HG03108 (cell line): ENCODE data around the gene ZNF280C.
"Not testable (repeated sequence)": the region's sequence is repeated elsewhere in the genome, so short reads cannot be mapped to it uniquely, and the experiment has no call there.

Experiments used
- ATAC-seq: cut with Tn5 transposase; IDR thresholded peaks from one replicate; pipeline ENCODE4 v1.9.1; 2021; ENCODE audit warnings: moderate library complexity; ENCODE audit not compliant: unreplicated experiment

The ZNF280C gene, protein sequence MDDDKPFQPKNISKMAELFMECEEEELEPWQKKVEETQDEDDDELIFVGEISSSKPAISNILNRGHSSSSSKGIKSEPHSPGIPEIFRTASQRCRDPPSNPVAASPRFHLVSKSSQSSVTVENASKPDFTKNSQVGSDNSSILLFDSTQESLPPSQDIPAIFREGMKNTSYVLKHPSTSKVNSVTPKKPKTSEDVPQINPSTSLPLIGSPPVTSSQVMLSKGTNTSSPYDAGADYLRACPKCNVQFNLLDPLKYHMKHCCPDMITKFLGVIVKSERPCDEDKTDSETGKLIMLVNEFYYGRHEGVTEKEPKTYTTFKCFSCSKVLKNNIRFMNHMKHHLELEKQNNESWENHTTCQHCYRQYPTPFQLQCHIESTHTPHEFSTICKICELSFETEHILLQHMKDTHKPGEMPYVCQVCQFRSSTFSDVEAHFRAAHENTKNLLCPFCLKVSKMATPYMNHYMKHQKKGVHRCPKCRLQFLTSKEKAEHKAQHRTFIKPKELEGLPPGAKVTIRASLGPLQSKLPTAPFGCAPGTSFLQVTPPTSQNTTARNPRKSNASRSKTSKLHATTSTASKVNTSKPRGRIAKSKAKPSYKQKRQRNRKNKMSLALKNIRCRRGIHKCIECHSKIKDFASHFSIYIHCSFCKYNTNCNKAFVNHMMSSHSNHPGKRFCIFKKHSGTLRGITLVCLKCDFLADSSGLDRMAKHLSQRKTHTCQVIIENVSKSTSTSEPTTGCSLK

DNA sequence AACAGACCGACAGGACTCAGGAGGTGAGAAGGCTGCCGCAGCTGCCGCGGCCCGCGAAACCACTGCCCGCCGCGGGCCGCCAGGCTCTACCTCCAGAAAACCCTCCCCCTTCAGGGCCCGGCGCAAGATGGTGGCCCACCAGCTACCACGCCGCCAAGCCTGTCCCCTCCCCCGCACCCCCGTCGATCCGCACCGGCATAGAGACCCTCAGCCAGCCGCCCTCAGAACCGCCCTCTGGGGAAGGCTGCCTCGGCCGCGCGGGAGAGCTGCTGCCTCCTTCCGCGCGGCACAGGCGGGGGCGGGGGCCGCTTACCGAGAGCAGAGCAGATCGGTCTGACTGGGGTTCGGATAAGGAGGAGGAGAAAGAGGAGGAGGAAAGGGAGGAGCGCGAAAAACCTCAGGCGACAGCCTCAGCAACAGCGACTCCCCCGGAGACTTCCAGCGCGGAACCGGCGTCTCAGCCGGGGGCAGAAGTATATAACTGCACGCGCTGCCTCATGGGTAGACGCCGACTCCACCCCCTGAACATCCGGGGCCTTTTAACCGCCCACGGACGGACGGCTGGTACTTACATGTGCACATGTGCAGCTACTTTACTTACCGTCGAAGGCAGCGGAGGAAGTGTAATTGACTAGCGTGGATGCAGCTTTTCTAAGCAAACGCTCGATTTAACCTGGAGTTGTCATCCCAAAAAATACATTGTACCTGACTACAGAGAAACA lies at the start of gene ZNF280C:
Gene ZNF280C, minus strand, starts transcription at position 451 of the 722 bp plus-strand sequence. CDS start 8,450 bp downstream, outside the sequence.
- ATAC-seq, result peak; percentile 90

DNA sequence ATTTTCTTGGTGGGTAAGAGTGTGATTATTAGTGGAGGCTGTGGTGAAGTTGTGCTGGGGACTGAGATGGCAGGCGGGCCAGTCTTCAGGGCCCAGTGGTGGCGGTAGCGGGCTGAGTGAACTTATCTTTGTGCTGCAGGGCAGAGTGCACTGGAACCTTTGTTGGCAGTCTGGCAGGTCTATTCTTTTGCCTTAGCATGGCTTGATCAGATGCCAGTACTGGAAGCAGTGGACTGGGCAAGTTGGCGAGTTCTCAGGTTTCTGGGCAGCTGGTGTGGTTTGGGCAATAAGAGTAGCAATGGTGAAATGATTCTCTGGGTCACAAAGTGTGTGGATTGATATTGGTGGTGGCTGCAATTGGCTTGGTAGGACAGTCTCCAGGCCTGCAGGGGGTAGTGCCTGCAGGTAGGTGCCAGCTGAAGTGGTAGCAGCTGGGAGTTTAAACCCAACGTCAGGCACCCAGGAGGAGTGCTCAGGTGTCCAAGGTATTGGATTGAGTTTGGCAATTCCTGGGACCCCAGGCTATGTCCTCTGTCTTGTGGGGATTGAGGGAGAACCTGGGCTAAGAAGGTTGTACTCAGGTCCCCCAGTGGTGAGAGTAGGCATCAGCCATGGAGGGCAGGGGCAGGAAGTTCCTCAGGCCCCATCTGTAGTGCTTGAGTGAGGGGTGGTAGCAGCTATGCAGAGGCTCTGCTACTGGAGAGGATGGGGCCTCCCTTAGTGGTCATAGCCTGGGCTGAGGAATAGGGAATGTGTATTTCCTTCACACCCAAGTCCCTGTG lies 36.1 kb upstream of the ZNF280C start:
- ATAC-seq, result no peak

DNA sequence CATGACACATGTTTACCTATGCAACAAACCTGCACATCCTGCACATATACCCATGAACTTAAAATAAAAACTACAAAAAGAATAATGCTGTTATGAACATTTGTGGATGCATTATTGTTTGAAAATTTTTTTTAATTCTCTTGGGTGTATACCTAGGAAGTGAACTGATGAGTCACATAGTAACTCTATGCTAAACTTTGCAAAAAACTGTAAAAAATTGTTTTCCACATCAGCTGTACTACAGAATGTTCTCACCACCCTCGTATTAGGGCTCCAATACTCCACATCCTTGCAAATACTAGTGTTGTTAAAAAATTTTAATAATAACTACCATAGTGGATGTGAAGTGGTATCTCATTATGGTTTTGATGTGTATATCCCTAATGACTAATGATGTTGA lies 33.3 kb upstream of the ZNF280C start:
- ATAC-seq, result no peak

DNA sequence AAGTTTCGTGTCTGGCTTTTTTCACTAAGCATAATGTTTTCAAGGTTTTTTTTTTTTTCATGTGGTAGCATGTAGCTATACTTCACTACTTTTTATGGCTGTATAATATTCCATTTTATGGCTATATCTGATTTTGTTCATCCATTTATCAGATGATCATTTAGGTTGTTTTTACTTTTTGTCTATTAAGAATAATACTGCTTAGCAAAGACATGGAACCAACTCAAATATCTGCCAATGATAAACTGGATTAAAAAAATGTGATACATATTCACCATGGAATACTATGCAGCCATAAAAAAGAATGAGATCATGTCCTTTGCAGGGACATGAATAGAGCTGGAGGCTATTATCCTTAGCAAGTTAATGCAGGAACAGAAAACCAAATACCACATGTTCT lies 32.7 kb upstream of the ZNF280C start:
- ATAC-seq, result no peak

DNA sequence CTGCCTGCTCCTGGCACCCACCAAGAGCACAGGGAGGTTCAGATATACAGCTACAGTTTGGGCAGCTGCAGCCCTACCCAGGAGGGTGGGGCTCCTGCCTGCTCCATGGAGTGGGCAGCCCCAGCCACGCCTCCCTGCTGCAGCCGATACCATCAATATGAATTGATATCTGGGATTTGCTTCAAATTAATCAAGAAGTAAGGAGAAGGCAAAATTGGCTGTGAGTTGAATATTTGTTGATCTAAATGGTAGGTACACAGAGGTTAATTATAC lies 31.2 kb upstream of the ZNF280C start:
- ATAC-seq, result no peak

DNA sequence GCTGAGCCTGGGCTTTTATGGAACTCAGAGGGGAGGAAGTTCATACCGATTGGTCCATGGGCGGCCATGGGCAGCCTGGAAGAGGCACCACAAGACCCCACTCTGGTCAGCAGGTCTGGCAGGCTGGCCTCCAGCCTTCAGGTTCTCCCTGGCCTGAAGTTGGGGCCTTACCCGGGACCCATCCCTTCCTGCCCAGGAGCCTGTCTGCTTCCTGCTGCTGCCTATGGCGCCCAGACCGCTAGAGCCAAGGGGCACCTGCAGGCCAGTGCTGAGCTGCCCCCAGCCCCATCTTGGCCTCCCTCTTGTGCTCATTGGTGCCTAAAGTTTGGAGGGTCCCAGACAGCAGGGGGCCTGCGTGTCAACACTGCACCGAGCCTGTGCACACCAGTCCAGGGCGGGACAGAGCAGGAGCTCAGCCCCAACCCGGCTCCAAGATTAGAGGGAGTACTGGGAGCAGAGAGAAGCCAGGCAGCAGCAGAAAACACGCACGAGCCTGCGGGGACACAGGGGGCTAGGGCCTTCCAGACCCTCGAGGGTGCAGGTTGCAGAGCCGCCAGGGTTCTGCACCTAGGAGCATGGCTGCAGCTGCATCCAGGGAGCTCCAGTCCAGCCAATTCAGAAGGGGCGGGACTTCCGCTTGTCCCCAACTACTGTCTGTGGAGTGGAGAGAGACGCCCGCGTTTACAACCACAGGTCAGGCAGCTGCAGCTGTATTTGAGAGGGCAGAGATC lies 30.7 kb upstream of the ZNF280C start:
- ATAC-seq, result no peak

DNA sequence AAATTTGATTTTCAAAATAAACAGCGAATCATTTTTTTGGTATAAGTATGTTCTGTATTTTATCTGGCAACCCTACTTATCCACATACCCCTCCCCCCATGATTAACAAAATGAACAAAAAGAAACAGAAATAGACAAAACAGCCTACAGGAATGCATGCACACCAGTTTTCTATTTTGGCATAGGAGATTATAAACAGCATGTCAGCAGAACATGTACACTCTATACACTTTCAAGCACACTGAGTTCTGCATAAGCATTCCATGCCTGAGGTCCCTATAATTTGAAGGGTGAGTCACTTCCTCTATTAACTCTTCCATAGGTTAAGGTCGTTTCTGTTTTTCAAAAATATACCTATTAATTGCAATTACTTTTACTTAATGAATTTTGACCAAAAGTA lies 28.0 kb upstream of the ZNF280C start:
- ATAC-seq, result no peak

DNA sequence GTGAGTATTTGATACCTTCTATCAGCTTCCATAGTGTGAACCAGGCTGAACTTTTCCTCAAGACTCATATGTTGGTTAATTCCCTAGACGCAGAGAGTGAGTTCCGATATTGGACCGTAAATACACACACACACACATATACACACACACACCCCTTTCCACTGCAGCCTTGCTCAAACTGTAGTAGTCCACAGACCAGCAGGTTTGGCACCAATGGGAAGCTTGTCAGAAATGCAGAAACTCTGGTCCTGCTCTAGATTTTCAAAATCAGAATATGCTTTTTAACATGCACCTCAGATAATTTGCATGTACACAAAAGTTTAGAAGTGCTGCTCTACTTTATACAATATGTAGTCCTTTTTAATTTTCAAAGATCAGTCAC lies 27.6 kb upstream of the ZNF280C start:
- no peak for ATAC-seq

DNA sequence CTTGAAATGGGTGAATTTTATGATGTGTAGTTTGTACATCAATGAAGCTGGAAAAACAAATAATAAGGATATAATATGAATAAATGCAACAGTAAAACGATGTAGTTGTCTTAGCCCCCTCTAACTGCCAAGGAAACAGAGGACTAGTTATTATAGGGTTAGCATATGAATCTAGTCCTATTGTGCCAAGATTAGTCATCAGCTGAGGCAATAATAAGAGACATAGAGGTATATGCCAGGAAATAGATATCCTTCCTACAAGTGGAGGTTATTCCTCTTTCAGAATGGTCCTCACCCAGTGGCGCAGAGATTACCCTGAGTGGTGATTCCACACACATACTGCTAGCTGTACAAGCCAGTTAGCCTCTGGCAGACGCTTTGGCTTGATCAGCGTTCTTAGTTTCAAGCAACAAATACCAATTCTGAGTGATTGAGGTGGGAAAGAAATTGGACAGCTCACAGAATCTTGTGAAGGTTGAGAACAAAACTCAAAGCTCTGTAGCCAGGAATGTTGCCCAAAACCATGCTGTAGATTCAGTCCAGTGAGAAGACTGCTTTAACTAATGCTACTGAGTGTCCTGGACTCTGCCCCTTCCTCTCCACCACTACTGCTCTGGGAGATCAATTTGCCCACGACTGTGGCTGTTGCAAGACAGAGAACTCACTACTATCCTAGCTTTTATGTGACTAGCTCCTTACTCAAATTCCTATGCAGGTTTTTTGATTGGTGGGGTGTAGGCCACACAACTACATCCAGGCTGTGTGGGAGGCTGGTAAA lies 27.0 kb upstream of the ZNF280C start:
- no peak for ATAC-seq

DNA sequence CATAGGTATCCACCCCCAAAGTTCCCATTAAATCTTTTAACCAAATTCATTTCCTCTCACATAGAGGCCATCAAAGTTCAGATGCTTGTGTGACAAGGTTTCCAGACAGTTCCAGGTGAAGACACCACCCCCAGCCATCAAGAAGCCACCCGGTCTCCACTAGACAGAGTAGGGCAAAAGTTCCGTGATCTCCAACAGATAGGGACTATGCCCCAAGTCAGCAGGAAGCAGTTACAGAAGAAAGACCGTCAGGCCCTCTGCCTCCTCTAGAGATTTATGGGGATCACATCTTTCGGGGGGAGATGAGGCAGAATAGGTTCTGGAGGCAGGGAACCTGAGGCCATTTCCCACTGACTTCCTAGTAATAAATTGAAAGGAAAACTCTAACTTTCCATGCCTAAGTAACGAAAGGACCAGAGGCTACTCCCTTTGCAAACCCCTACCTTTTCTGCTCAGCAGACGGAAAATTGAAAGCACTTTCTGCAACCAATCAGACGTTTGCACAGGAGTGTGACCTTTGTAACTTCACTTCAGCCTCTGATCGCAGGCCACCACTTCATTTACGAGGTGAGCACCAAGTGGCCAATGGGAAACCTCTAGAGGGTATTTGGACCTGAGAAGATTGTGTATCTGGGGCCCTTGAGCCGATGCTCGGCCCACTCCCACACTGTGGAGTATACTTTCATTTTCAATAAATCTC lies 18.5 kb upstream of the ZNF280C start:
- no peak for ATAC-seq

DNA sequence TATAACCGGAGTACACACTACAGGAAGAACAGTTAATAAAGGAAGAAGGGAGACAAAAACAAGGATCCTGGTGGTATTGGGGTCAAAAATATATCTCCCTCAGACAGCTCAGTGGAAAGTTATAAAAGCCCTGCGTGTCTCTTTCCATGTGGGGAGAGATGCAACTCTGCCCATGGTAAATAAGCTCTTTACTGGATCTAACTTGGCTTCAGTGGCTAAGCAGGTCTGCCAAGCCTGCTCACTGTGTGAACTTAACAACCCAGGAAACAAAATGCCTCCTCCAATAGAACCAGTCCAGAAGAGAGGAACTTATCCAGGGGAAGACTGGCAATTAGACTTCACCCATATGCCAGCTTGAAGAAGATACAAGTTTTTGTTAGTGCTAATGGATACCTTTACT lies 17.0 kb upstream of the ZNF280C start:
- ATAC-seq, result no peak

DNA sequence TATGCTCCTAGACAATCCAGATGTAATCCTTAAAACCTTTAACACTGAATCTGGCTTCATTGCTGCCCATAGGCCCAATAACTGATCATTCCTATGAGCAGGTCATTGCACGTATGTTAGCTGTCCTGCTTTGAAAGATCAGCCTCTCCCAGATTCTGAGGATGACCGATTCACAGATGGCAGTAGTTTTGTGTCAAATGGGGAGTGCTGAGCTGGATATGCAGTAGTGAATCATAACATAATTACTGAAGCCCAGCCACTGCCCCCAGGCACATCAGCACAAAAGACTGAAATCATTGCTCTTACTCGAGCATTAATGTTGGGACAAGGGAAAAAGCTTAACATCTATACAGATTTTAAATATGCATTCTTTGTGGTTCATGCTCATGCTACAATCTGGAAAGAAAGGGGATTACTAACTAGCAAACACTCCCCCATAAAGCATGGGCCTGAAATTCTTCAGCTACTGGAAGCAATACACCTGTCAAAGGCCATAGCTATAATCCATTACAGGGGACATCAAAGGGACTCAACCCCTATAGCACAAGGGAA lies 16.4 kb upstream of the ZNF280C start:
- no peak for ATAC-seq

DNA sequence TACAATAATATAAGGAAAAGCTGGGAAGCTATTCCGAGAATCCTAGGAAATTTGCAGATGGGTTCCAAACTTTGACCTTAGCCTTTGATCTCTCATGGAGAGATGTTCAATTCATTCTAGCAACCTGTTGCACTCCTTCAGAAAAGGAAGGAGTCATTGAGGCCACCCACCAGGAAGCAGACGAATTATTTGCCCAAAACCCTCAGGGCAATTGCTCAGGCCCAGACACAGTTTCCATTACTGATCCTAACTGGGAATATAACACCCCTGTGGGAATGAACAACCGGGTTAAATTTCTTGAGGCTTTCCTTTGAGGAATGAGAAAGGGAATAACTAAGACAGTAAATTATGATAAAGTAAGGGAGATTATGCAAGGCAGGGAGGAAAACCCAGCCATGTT lies 13.5 kb upstream of the ZNF280C start:
- ATAC-seq, result no peak

DNA sequence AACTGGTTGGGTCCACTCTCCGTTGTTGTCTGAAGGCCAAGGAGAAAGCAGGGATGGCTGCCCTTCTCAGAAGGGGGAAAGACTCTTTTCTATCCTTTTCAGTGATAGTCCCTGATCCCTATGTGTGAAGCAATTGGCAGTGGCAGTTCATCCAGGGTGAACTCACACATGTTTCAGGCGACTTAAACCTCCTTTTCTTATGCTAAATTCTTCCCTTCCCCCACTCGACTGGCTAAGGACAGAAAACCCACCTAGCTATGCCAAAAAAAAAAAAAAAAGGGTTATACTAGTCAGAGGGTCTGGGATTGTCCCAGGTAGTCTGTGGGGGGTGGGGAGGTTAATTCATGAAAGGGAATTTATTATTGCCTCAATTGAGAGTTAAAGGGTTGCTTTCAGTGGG lies 12.2 kb upstream of the ZNF280C start:
- no peak for ATAC-seq

DNA sequence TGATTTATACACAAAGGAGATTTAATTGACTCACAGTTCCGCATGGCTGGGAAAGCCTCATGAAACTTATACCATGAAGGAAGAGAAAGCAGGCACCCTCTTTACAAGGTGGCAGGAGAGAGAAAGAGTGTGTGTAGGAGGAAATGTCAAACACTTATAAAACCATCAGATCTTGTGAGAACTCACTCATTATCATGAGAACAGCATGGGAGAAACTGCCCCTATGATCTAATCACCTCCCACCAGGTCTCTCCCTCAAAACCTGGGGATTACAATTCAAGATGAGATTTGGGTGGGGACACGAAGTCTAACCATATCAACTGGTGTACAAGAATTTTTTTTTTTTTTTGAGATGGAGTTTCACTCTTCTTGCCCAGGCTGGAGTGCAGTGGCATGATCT lies 3.6 kb upstream of the ZNF280C start:
- ATAC-seq, result not testable (repeated sequence)

DNA sequence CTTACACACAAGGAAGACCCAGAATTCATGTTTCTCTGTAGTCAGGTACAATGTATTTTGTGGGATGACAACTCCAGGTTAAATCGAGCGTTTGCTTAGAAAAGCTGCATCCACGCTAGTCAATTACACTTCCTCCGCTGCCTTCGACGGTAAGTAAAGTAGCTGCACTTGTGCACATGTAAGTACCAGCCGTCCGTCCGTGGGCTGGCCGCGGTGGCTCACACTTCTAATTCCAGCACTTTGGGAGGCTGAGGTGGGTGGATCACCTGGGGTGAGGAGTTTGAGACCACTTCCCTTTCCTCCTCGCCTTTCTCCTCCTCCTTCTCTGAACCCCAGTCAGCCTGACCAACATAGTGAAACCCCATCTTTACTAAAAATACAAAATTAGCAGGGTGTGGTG lies 692 bp upstream of the ZNF280C start:
- ATAC-seq, result not testable (repeated sequence)

DNA sequence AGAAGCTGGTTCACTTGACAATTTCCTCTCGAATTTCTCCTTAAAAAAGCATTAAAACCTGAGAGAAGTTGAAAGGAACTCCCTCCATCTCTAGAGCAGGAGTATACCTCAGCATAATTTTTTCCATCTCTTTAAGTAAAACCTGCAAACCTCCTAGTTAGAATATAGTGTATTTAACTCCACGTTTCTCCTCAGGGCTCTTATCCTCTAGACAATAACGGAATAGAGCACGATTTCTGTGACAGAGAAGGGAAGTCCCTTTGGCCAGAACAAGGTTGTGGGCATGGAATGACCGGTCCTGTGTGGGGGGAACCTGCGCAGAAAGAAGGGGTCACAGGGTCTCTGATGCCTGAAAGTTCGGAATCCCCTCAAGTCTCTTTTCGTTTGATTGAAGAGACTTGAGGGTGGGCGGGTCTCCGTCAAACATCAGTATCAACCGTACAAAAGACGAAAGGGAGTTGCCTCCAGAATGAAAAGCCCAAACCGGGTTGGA lies 697 bp downstream of the ZNF280C start:
- ATAC-seq, result peak; percentile 10

DNA sequence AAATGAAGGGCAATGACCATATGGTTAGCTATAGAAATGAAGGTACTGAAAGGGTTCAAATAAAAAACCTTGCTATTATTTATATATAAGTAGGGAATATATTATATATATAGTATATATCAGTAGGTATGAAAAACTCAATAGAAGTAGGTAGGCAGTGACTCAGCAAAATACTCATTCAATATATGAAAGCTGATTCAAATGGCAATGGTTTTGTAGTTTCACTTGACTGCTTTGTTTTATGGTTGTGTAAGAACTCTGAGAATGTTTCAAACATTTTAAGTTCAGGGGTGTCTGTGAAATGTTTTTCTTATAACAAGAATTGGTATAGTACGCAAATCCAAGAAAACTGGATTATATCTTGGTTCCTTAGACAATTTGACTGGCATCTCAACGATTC lies 4.1 kb downstream of the ZNF280C start:
- ATAC-seq, result no peak

DNA sequence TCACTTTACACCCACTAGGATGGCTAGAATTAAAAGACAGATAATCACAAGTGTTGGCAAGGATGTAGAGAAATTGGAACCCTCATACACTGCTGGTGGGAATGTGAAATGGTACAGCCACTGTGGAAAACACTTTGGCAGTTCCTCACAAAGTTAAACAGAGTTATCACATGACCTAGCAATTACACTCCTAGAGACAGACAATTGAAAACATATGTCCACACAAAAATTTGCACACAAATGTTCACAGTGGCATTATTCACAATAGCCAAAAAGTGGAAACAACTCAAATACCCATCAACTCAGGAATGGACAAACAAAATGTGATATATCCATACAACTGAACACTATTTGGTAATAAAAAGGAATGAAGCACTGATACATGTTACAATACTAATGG lies 5.7 kb downstream of the ZNF280C start:
- no peak for ATAC-seq
